NCI-H1436 (cell line): ENCODE results near the gene ACHE.

Experiments
- DNase-seq: peaks from one replicate; lab custom pipeline; 2025; lab: John Stamatoyannopoulos, UW

The ACHE gene

GRCh38 chr7:100896732-100897608 is 1.3 kb upstream of the ACHE start:
- DNase-seq = no peak

DNA sequence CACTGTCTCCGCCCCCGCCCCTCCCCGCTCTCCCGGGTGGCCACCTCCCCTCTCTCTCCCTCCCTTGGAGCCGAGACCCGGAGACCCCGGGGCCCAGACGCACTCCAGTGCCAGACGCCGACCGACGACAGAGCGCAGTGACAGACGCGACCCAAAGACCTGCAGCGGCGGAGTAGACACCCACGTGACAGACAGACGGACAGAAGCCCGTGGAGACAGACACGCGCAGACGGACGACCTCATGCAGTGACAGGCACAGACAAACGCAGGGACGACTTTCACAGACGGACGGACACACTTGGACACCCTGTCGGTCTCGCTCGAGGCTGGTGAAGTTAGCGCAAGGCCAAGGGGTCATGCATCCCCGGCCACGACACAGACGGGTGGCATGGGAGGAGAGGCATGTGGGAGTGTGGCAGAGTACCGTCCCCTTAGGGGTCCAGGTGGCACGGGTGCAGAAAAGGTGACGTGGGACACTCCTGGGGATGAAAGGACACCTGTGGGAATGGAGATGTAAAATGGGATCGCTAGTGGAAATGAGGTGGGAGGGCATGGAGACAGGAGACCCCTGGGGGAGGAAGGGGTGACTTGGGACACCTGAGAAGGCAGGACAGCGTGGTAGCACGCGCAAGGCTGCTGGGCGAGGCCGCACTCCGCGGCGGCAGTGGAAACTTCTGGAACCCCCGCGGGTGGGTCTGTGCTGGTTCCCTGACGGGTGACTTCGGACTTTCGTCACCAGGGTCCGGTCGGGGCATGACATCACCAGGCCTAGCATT is 456 bp upstream of the ACHE start:
- no peak for DNase-seq

GRCh38 chr7:100894860-100895700 is 608 bp downstream of the ACHE start:
- DNase-seq = peak; percentile 43

DNA sequence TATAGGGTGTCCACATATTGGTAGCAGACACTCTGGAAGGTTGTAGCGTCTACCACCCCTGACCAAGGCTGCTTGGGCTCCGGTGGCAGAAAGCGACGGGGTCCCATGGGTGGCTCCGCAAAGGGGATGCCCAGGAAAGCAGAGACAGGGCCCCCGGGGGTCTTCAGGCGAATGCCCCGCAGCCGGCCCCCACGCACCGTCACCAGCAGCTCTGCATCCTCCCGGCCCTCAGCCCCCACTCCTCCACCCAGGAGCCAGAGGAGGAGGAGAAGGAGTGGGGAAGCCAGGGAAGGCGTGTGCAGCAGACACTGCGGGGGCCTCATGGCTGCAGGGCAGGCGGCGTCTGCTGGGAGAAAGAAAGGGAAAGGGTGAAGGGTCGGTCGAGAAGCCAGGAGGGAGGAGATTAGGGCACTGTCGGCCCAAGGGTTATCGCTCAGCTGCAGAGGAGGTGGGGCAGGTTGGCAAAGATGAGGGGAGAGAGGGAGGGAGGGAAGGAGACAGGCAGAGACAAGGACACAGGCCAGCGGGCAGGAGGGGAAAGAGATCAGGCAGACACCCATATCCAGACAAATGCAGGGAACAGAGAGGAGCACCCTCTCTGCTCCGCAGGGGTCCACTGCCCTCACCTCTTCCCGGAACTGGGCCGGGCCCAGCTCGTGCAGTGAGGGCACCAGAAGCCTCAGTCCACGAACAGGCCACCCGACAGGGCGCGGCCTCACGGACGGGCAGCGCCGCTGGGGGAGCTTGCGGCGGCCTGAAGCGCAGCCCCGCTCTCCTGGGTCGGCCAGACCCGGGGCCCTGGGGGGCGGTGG is 1.6 kb downstream of the ACHE start:
- DNase-seq = no peak

DNA sequence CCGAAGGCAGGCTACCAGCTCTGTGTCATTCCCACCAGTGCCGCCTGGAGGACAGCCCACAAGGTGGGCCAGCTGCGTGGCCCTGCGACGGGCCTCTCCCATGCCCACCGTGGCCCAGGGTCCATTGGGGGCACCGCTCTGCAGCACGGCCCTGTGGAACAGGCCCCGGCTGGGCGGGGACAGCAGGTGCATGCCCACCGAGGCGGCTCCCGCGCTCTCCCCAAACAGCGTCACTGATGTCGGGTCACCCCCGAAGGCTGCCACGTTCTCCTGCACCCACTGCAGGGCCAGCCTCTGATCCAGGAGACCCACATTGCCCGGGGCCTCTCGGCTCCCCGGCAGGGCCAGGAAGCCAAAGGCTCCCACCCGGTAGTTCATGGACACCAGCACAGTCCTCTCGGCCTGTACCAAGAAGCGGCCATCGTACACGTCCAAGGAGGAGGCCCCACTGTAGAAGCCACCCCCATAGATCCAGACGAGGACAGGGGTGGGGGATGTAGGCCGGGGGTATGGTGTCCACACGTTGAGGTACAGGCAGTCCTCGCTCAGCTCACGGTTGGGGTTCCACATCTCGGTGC is 2.3 kb downstream of the ACHE start:
- DNase-seq = no peak

DNA sequence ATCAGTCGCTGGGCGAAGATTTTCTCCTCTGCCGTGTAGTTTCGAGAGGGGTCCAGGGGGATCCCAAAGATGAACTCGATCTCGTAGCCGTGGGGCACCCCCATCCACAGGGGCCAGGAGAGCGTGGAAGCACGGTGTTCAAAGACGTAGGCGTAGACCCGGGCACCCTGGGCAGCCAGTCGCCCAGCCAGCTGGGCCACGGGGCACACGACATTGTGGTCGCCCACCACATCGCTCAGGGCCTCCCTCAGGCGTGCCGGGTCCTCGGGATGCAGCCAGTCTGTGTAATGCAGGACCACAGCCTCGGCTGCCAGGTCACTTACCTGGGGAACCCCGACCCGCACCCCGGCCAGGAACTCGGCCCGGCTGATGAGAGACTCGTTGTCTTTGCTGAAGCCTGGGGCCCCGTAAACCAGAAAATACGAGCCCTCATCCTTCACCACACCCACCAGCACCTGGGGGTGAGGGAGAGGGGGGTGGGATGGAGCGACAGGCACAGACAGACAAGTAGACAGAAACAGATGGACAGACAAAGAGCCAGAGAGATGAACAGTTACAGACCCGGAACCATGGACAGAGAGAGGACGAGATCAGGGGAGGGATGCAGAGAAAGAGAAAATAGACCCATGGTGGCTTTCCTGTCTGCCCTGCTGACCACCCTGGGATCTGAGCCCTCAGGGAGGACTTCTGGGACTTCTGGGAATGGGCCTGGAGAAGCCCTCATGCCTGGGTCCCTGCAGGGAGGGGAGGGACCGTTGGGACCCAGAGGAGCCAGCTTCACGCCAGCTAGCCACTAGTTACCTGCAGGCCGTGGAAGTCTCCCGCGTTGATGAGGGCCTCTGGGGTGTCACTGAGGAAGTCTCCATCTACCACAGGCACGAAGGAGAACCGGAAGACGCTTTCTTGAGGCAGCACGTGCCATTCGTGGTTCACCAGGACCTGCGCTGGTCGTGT is 3.0 kb downstream of the ACHE start:
- no peak for DNase-seq

- no peak for DNase-seq
These were observed 4.0 kb downstream of the ACHE start for GRCh38 chr7:100891568-100892247.

DNA sequence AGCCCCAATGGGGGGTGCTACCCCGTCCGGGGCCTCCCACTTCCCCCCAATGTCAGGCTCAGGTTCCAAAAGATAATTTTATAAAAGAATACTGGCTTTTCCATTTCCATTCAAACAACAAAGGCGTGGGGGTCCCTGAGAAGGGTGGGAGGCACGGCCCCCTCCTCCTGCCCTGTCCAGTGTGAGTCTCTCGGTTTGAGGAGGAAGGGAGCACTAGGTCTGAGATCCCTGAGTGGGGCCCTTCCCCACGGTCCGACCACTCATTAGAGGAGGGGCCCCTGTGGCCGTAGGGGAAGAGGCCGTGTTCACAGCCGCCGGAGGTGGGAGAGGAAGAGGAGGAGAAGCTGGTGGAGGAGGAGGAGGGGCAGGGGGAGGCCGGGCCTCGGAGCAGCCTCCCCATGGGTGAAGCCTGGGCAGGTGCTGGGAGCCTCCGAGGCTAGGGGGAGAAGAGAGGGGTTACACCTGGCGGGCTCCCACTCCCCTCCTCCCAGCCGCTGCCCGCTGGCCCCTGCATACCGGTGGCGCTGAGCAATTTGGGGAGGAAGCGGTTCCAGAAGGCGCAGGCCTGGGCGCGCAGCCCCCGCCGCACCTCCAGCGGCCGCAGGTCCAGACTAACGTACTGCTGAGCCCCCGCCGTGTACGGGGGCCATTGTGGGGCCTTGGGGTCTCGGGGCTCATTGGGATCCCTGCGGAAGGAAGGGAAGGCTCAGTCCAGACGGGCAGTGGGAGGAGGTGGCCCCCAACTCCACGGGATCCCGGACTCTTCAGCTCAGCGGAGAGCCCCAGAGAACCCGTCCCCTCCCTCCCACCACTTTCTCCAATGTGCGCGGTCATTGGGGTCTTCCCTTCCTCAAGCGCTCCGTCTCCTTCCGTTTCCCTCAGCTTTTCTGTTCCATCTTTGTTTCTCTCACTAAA is 4.8 kb downstream of the ACHE start:
- no peak for DNase-seq

DNA sequence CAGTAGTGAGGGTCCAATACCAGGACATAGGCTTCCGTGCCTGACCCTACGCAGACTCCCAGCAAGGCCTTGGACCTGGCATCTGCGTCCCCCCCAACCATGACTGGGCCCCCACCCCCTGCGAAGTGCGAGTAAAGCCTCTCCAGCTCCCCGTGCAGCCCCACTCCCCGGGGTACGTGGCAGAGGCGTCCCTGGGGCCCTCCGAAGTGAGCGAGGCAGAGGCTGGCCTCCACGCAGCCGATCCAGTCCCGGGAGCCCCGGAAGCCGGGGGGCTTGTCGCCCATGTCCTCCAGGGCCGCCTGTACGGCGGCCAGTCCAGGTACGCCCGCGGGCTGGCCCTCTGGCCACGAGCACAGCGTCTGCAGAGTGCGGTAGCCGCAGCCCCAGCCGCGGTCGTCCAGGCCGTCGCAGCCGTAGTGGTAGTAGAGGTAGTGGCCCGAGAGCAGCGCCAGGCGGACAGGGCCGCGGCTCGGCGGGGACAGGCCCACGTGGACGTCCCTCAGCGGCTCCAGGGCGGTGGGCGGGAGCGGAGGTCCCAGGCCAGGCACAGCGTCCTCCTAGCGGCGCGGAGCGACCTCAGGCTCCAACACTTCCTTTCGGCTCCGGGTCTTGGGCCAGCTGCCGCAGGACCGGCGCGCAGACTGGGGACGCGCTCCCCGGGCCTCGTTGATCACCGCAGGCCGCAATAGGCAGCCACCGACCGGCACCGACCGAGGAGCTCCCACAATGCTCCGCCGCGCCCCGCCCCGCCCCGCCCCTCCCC is 6.5 kb downstream of the ACHE start, which contains the start of gene UFSP1:
Gene UFSP1 (minus strand): TSS at position 728 of the 763 bp plus-strand sequence. CDS start 444 bp downstream, at position 284.
- no peak for DNase-seq

- no peak for DNase-seq
These were observed 7.2 kb downstream of the ACHE start for GRCh38 chr7:100888291-100888987.

DNA sequence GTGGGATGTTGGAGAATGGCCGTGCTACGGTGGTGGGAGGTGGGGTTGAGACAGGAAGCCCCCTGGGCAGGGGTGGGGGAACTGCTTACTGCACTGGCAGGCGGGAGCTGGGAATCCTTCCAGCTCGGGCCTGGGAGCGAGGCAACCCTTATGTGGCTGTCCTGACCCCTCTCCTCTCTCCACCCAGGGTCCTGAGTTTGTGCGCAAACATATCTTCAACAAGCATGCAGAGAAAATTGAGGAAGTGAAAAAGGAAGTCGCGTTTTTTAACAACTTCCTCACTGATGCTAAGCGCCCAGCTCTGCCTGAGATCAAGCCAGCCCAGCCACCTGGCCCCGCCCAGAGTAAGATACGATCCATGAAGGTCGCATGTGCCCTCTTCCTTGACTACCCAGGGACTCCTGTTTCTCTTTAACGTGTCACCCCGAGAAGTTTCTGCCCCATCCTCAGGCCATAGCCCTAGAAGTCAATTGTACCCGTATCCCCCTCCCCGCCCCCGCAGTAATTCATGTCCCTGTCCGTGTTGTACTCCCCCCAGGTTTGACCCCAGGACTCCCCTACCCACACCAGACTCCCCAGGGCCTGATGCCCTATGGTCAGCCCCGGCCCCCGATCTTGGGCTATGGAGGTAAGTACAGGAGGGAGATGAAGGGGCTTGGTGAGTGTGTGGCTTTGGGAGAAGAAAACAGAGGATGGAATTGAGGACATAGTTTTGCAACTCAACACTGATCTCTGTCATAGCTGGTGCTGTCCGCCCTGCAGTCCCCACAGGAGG is 8.0 kb downstream of the ACHE start:
- DNase-seq = no peak

DNA sequence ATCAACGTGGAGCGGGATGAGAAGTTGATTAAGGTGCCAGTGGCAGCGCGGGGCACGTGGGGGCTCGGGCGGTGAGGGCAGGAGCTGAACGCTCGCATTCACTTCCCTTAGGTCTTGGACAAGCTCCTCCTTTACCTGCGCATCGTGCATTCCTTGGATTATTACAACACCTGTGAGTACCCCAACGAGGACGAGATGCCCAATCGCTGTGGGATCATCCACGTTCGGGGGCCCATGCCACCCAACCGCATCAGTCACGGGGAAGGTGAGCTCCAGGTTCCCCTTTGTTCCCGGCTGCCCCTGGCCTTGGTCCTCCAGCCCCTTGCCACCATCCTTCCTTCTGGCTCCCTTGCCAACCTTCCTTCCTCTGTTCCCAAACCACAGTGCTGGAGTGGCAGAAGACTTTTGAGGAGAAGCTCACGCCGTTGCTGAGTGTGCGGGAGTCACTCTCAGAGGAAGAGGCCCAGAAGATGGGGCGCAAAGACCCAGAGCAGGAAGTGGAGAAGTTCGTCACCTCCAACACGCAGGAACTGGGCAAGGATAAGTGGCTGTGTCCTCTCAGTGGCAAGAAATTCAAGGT is 8.7 kb downstream of the ACHE start:
- DNase-seq = no peak

- no peak for DNase-seq
These were observed 9.3 kb downstream of the ACHE start for GRCh38 chr7:100886142-100886935.

DNA sequence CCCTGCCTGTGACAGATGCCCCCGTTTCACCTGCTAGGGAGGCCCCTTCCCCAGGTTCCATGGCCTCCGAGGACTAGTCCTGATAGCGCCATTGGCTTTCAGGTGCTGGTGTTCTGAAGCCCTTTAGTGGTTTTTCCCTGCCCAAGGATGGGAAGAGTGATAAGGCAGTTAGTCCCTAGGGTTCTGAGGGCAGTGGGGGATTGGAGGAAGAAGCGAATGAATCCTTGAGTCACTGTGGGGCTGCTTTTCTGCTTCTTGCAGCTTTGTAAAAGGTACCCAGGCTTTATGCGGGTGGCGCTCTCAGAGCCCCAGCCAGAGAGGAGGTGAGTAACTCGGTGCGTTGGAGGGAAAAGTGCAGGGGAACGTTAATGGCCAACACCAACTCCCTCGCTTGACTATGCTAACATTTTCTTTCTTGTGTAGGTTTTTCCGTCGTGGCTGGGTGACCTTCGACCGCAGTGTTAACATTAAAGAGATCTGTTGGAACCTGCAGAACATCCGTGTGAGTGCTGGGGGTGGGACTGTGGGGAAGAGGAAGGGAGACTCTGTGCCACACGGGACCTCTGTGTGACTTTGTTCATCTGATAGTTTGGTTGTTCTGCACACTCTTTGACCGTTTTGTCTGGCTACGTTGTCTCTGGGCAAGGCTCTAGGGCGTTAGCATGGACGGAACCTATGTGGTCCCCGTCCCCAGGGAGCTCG is 10.1 kb downstream of the ACHE start:
- DNase-seq = no peak
